GM12878 (cell line): ENCODE results near the gene EML5. TPM values are rescaled to one million over a fixed set of nuclear protein-coding genes. Genes with fewer than 3 reads are reported as not detected.

Experiments
- ATAC-seq: fragments of 200-7000 bp; cut with Tn5 transposase; 3 replicates; pipeline ENCODE4 v1.9.1; 2020; ENCODE audit warnings: mild to moderate bottlenecking, moderate library complexity
- BruUV-seq: library from RNA; stranded (reverse); fragments of 400-500 nt; replicated peaks from 2 replicates; lab custom pipeline; 2021; lab: Mats Ljungman, UMichigan
- CTCF ChIA-PET: fragments of 300-600 bp; sonication (Branson Sonifier 250); formaldehyde crosslinking; extraction: SDS; loops from one replicate; lab custom pipeline; 2021; ENCODE audit warnings: inconsistent platforms; lab: Yijun Ruan, JAX
- POLR2A ChIA-PET: fragments of 350-600 bp; formaldehyde crosslinking; extraction: SDS; loops from one replicate; lab custom pipeline; 2021; ENCODE audit warnings: inconsistent platforms; lab: Charles Lee
- RAD21 ChIA-PET: fragments of 300-600 bp; sonication (Branson Sonifier 250); formaldehyde crosslinking; loops from one replicate; lab custom pipeline; 2023; ENCODE audit warnings: antibody characterized with exemption; ENCODE audit not compliant: unreplicated experiment; lab: Charles Lee
- SMC1A ChIA-PET: fragments of 300-600 bp; sonication (Branson Sonifier 250); formaldehyde crosslinking; loops from one replicate; lab custom pipeline; 2023; ENCODE audit not compliant: unreplicated experiment, uncharacterized antibody; lab: Charles Lee
- DNase-seq: peaks from one replicate; pipeline ENCODE4 v3.0.0-alpha.2; 2011; ENCODE audit warnings: low read depth, low spot score
- FAIRE-seq: peaks from 3 replicates; lab custom pipeline; 2011; peaks lifted over from hg19 to GRCh38; lab: Jason Lieb, UNC
- H2AFZ ChIP-seq: 2 replicates; pipeline ENCODE4 v1.6.0; 2011; ENCODE audit warnings: low read depth, low read length, control low read depth; ENCODE audit not compliant: control insufficient read depth
- H3K27ac ChIP-seq: 2 replicates; pipeline ENCODE4 v1.5.1; 2011; ENCODE audit warnings: control low read depth; ENCODE audit not compliant: control insufficient read depth, insufficient read depth
- H3K27me3 ChIP-seq, 2 experiments: replicated peaks in 1 of 2; 2 replicates each; pipeline versions ENCODE4 v1.6.0 to v1.6.1; 2011; ENCODE audit warnings: low read length in 1 of 2; ENCODE audit not compliant: control insufficient read depth in 2 of 2, insufficient read depth in 2 of 2
- H3K36me3 ChIP-seq, 2 experiments: 2 replicates each; pipeline ENCODE4 v1.5.1; 2011; ENCODE audit warnings: low read length in 1 of 2; ENCODE audit not compliant: control insufficient read depth in 2 of 2, insufficient read depth in 2 of 2
- H3K4me1 ChIP-seq: 2 replicates; pipeline ENCODE4 v1.6.1; 2011; ENCODE audit warnings: mild to moderate bottlenecking, low read length, moderate library complexity, mixed read lengths; ENCODE audit not compliant: control insufficient read depth, insufficient read depth
- H3K4me2 ChIP-seq: 2 replicates; pipeline ENCODE4 v1.6.0; 2011; ENCODE audit warnings: control low read depth; ENCODE audit not compliant: control insufficient read depth, insufficient read depth
- H3K4me3 ChIP-seq: fragments of 200-600 bp; sonication (generic); 2 replicates; pipeline ENCODE4 v1.5.1; 2016
- H3K79me2 ChIP-seq: 2 replicates; pipeline ENCODE4 v1.6.0; 2011; ENCODE audit warnings: low read length; ENCODE audit not compliant: control insufficient read depth, insufficient read depth
- H3K9ac ChIP-seq: 2 replicates; pipeline ENCODE4 v1.8.0; 2011; ENCODE audit warnings: low read length, control low read depth, mixed read lengths; ENCODE audit not compliant: control insufficient read depth, insufficient read depth
- H3K9me3 ChIP-seq: replicated peaks from 3 replicates; pipeline ENCODE4 v1.5.1; 2011; ENCODE audit warnings: mild to moderate bottlenecking, low read length; ENCODE audit not compliant: control insufficient read depth, insufficient read depth
- H4K20me1 ChIP-seq: 2 replicates; pipeline ENCODE4 v1.6.0; 2011; ENCODE audit not compliant: control insufficient read depth, insufficient read depth
- ETV6 ChIP-seq, 2 experiments: fragments of 450-650 bp in 1 of 2; IDR thresholded peaks in 1 of 2; conservative IDR thresholded peaks in 1 of 2; 2 replicates each; pipeline ENCODE4 v1.6.1; 2014; ENCODE audit warnings: antibody characterized with exemption in 1 of 2, borderline replicate concordance in 1 of 2, low read depth in 1 of 2, mild to moderate bottlenecking in 1 of 2, moderate library complexity in 1 of 2
- IKZF2 ChIP-seq, 2 experiments: fragments of 450-650 bp; IDR thresholded peaks; 2 replicates each; pipeline ENCODE4 v1.6.1; 2017; ENCODE audit warnings: mild to moderate bottlenecking in 2 of 2, moderate library complexity in 2 of 2
- JUNB ChIP-seq: IDR thresholded peaks from 2 replicates; pipeline ENCODE4 v1.6.1; 2016; ENCODE audit warnings: antibody characterized with exemption, mild to moderate bottlenecking
- RBBP5 ChIP-seq: fragments of 200-600 bp; sonication (generic); conservative IDR thresholded peaks from 2 replicates; pipeline ENCODE4 v1.6.1; 2016
- WGBS: methylation state at CpG from one replicate; pipeline ENCODE4 v1.1.6; 2016; ENCODE audit warnings: low lambda C conversion rate; ENCODE audit not compliant: insufficient replicate concordance, insufficient coverage; ENCODE audit errors: missing lambda C conversion rate; 5-methylcytosine and 5-hydroxymethylcytosine counted together
- in situ Hi-C: fragments of 300-500 bp; cut with MboI; formaldehyde crosslinking; loops from 9 replicates; pipeline ENCODE4 v1.14.3; 2018; ENCODE audit warnings: mixed read lengths
- intact Hi-C: fragments of 100-400 bp; cut with micrococcal nuclease; formaldehyde crosslinking; loops from one replicate; pipeline ENCODE4 v1.14.2; 2022; ENCODE audit not compliant: unreplicated experiment
- polyA plus RNA-seq, 11 experiments: library from polyadenylated mRNA; depleted of rRNA in 4 of 11; unstranded in 6 of 11; stranded (reverse) in 5 of 11; fragments of >200 nt; fragmentation: Nextera tagmentation in 4 of 11; fragmentation: Illumina TruSeq in 1 of 11; extraction: Ambion mirVana in 4 of 11; extraction: Trizol in 1 of 11; gene quantifications; 1 replicate in 1 of 11; 2 replicates in 10 of 11; pipeline versions ENCODE4 v1.2.1 to v1.2.3, GENCODE V29; 2011 to 2016; ENCODE audit warnings: inconsistent platforms in 2 of 11, missing spikeins in 2 of 11, low read depth in 1 of 11
- total RNA-seq, 4 experiments: library from RNA; depleted of rRNA in 3 of 4; stranded (reverse); fragments of >200 nt in 3 of 4; fragmentation: Illumina TruSeq in 1 of 4; extraction: Trizol in 1 of 4; gene quantifications; 2 replicates each; pipeline versions ENCODE4 v1.2.1 to v1.2.3, GENCODE V29; 2013 to 2021
- TF ChIP-seq, protein P1 (sequence below): fragments of 450-650 bp; IDR thresholded peaks from 2 replicates; pipeline ENCODE4 v1.6.1; 2017; ENCODE audit warnings: borderline replicate concordance
- TF ChIP-seq, protein P2 (sequence below): IDR thresholded peaks from 2 replicates; pipeline ENCODE4 v1.6.1; 2012; ENCODE audit warnings: improper control_type of control experiment, low read depth, low read length; ENCODE audit not compliant: insufficient replicate concordance

EML5 gene
- total and polyA plus RNA-seq, 10 of the 15 experiments (the other 5 are each of a cell fraction or from before 2014, with no cell fraction given), result 0.08 to 0.35 (median 0.22) TPM; not detected in 1

DNA sequence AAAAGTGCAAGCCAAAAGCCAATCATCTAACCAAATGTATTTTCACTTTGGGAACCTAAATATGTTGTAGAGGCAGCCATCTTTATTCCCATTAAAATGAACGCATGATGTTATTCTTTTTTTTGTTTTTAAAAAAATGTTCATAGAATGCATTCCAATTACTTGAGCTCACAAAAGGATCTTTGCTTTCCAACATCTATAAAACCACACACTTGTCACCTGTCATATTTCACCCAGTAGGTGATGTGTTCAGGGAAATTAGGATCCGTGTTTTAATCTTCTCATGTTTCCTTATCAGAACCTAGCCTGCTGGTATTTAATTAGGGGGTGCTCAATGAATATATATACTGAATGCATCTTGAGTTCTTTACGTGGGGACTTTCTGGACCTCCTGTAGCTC lies 45.3 kb upstream of the EML5 start:
- no peak overlapping the region for H3K4me2 ChIP-seq
- no peak for TF ChIP-seq RBBP5
- TF ChIP-seq, all 136 proteins: peak for 0
- RAD21 ChIA-PET, result interaction anchor here (1.0 kb wide), 1 partner anchor 170 kb away, joined by 3 read pairs; no protein-coding TSS in a partner anchor
- 91% methylated on average over 3 of the region's 3 CpGs for WGBS
- no peak for FAIRE-seq
- ATAC-seq, result no peak
- Histone ChIP-seq H4K20me1 (no peaks in the 10 kb centered on the region), H3K27ac (no peak overlapping the region), H3K36me3 (no peaks in the 10 kb centered on the region), H3K27me3 (no peaks in the 10 kb centered on the region), H3K9ac (no peak overlapping the region), H2AFZ (no peak overlapping the region), H3K79me2 (no peaks in the 10 kb centered on the region), H3K9me3 (no peaks in the 10 kb centered on the region), H3K4me3 (no peak overlapping the region), H3K4me1 (no peaks in the 10 kb centered on the region)
- POLR2A ChIA-PET, result no interaction called here
- SMC1A ChIA-PET, result no interaction called here
- DNase-seq, result no peak
- CTCF ChIA-PET, result interaction anchor here (1.0 kb wide), 1 partner anchor 171 kb away, joined by 5 read pairs; no protein-coding TSS in a partner anchor
- in situ Hi-C loops, result no loop called here
- no TSS peak for BruUV-seq
- intact Hi-C loops, result no loop called here

DNA sequence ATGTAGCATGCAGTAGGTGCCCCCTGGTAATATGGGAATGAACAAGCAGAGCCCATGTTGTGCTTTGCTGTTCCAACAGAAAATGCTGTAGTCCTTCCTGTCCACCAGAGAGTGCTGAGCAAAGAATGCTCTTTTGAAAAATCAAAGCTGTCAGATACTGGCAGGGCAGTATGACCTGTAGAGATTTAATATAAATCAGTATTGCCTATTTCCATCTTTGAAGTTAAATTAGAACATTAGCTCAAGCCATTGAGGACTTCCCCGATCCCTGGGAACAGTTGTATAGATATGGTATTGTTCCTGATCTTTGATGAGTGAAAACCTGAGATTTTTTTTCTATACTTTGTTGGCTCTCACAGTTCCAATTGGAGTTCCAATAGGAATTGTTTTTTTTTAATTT lies 44.7 kb upstream of the EML5 start:
- Histone ChIP-seq H3K4me2 (no peak overlapping the region), H3K27ac (no peak overlapping the region), H3K27me3 (no peaks in the 10 kb centered on the region), H2AFZ (no peak overlapping the region), H3K79me2 (no peaks in the 10 kb centered on the region), H4K20me1 (no peaks in the 10 kb centered on the region), H3K9me3 (no peaks in the 10 kb centered on the region), H3K9ac (no peak overlapping the region), H3K4me1 (no peaks in the 10 kb centered on the region), H3K36me3 (no peaks in the 10 kb centered on the region), H3K4me3 (no peak overlapping the region)
- WGBS, result 100% methylated on average over 1 of the region's 1 CpG
- RAD21 ChIA-PET, result no interaction called here
- BruUV-seq, result no TSS peak
- in situ Hi-C loops, result no loop called here
- SMC1A ChIA-PET, result no interaction called here
- DNase-seq (no peak), ATAC-seq (no peak), FAIRE-seq (no peak)
- CTCF ChIA-PET, result no interaction called here
- POLR2A ChIA-PET, result no interaction called here
- intact Hi-C loops, result no loop called here
- TF ChIP-seq IKZF2 (IDR thresholded peaks at IDR 0.05), result no peak
- no peak for TF ChIP-seq JUNB
- TF ChIP-seq, protein P1, sequence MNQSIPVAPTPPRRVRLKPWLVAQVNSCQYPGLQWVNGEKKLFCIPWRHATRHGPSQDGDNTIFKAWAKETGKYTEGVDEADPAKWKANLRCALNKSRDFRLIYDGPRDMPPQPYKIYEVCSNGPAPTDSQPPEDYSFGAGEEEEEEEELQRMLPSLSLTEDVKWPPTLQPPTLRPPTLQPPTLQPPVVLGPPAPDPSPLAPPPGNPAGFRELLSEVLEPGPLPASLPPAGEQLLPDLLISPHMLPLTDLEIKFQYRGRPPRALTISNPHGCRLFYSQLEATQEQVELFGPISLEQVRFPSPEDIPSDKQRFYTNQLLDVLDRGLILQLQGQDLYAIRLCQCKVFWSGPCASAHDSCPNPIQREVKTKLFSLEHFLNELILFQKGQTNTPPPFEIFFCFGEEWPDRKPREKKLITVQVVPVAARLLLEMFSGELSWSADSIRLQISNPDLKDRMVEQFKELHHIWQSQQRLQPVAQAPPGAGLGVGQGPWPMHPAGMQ, result no peak
- TF ChIP-seq, protein P2, sequence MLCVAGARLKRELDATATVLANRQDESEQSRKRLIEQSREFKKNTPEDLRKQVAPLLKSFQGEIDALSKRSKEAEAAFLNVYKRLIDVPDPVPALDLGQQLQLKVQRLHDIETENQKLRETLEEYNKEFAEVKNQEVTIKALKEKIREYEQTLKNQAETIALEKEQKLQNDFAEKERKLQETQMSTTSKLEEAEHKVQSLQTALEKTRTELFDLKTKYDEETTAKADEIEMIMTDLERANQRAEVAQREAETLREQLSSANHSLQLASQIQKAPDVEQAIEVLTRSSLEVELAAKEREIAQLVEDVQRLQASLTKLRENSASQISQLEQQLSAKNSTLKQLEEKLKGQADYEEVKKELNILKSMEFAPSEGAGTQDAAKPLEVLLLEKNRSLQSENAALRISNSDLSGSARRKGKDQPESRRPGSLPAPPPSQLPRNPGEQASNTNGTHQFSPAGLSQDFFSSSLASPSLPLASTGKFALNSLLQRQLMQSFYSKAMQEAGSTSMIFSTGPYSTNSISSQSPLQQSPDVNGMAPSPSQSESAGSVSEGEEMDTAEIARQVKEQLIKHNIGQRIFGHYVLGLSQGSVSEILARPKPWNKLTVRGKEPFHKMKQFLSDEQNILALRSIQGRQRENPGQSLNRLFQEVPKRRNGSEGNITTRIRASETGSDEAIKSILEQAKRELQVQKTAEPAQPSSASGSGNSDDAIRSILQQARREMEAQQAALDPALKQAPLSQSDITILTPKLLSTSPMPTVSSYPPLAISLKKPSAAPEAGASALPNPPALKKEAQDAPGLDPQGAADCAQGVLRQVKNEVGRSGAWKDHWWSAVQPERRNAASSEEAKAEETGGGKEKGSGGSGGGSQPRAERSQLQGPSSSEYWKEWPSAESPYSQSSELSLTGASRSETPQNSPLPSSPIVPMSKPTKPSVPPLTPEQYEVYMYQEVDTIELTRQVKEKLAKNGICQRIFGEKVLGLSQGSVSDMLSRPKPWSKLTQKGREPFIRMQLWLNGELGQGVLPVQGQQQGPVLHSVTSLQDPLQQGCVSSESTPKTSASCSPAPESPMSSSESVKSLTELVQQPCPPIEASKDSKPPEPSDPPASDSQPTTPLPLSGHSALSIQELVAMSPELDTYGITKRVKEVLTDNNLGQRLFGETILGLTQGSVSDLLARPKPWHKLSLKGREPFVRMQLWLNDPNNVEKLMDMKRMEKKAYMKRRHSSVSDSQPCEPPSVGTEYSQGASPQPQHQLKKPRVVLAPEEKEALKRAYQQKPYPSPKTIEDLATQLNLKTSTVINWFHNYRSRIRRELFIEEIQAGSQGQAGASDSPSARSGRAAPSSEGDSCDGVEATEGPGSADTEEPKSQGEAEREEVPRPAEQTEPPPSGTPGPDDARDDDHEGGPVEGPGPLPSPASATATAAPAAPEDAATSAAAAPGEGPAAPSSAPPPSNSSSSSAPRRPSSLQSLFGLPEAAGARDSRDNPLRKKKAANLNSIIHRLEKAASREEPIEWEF, result no peak
- no peak for TF ChIP-seq ETV6 (conservative IDR thresholded peaks at IDR 0.05 in 1 of 2, IDR thresholded peaks at IDR 0.05 in 1 of 2; ENCODE audit: borderline replicate concordance in 1 of 2, low read depth in 1 of 2)
